Stimulated activated CD4-positive, alpha-beta T cell treated with anti-CD3 and anti-CD28 coated beads, Interleukin-12 subunit alpha, Interleukin-12 subunit beta, amount 100 ng/mL, for 48 hours (primary cell): Measurements from ENCODE around the gene PLEKHM3.

Source experiments
- DNase-seq, 3 donors: peaks; one replicate each; pipeline ENCODE4 v3.0.0-alpha.2; 2020; ENCODE audit warnings: low read depth in 2 of 3, low spot score in 1 of 3

Gene PLEKHM3

GRCh38 chr2:207863345-207863744, 162.0 kb downstream of the PLEKHM3 start:
- no peak for DNase-seq

DNA sequence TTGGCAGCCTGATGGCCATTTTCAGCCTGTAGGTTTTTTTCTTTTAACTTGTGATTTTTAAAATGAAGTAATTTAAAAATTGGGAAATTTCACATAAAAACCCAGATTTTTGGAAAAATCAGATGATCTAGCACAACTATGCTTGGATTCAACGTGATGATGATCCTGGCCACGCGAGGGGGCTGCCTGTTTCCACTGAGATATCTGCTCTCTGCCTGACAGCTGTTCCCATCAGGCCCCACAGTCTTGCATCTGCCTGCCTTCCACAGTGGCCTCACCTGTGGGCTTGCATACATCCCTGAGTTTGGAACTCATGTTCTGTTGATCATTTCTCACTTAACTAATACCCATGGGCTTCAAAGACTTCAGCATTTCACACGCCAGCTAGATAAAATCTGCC, 163.5 kb downstream of the PLEKHM3 start:
- no peak for DNase-seq

- no peak for DNase-seq
These were observed 164.6 kb downstream of the PLEKHM3 start for GRCh38 chr2:207860685-207861084.

DNA sequence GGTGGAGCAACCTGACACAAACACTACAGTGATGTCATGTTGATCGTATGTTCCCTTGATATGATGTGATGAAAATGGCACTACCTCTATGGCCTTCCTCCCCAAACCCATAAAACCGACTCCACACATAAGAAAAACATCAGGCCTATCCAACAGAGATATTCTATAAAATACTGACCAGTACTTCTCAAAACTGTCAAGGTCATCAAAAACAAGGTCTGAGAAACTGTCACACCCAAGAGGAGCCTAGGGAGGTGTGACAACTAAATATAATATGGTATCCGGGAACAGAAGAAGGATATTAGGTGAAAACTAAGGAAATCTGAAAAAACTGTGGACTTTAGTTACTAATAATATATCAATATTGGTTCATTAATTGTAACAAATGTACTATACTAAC, 169.7 kb downstream of the PLEKHM3 start:
- no peak for DNase-seq

- DNase-seq, result no peak
These were observed 170.6 kb downstream of the PLEKHM3 start for GRCh38 chr2:207854484-207855440.

DNA sequence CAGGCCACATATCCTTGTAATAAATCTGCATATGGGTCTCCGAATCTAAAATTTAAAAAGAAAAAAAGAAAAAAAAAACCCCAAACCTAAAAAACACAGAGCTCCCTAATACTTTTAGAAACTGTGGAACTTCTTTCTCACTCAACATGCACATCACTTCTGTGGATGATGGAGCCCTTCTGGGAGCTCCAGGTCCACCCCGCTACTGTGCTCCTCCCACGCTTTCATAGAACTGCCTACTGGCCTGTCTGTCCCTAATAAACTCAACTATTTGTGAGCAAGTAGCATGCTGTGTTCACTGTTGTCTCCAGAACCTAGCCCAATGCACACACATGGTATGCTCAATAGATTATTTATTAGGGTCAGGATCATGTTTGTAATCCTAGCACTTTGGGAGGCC, 172.5 kb downstream of the PLEKHM3 start:
- no peak for DNase-seq

GRCh38 chr2:207849443-207849842, 175.9 kb downstream of the PLEKHM3 start:
- no peak for DNase-seq

DNA sequence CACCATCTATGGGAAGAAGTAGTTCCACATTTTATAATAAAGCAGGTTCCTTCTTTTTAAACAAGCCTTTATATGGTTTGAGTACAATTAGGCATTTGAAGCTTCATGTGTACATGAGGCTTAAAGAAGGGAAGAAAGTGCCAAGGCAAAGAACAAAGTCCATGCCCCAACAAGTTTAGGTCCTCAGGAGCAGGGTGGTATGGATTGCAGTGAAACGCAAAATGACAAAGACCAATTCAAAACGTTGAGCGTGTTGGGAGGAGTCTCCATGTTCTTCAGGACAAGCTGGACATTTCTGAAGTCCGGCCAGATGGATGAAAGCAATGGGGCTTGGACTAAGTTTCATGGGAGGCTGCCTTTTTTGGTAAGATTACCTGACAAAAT, 176.8 kb downstream of the PLEKHM3 start:
- DNase-seq, result no peak

- no peak for DNase-seq
These were observed 177.4 kb downstream of the PLEKHM3 start for GRCh38 chr2:207847807-207848544.

DNA sequence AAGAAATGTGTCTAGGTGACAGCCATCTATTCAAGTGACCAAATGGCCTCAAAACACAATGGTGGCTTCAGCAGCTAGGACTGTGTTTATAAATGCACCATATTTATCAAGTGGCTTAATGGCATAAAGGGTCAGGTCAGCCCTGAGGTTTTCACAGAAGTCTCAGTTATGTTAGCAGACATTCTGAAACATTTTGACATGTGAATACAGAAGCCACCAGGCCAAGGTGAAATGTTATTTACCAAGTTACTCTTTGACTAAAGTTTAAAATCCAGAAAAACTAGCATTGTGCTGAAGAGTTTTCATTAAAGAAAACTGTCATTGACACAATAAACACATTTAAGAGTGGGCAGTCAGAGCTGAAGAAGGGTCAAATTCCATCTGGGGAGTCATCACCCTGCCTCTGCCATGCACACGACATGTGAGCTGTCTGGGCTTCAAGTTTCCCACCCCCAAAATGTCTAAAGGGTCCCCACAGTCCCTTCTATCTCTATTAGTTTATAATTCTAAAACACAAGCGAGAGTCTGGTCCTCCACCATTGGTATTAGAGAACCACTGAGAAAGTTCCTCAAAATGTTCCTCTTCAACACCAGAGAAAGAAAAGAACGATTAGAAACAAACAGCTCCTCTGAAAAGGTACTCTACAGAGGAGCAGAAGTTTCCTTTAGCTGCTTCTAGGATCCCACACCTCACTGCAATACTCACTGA, 178.1 kb downstream of the PLEKHM3 start:
- DNase-seq, result no peak

DNA sequence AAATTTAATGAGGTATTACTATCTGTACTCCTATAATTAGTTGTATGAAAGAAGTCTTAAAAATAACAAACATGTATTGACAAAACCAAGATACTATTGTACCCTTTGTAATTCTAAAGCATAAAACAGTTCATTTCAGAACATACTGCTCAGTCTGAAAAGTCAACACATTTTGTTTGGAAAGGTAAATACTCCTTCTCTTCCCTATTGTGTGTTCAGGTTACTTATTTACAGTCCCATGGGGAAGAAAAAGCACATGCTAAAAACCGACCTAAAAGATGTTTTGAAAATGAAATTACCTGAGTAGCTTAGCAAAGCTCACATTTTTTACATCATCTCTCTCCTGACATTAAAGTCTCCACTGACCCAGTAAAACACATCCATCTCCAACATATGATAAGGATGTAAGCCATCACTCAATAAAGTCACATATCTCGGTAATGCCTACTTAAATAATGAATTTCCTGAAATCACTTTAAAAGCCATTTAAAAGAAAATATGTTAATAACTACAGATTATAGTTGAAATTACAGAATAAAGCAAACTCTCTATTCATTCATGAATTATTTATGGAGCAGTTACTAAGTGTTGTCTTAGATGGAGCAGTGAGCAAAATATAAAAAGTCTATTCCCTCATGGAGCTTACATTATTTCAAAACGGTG, 180.0 kb downstream of the PLEKHM3 start:
- no peak for DNase-seq

GRCh38 chr2:207844648-207845047, 180.7 kb downstream of the PLEKHM3 start:
- DNase-seq, result no peak

DNA sequence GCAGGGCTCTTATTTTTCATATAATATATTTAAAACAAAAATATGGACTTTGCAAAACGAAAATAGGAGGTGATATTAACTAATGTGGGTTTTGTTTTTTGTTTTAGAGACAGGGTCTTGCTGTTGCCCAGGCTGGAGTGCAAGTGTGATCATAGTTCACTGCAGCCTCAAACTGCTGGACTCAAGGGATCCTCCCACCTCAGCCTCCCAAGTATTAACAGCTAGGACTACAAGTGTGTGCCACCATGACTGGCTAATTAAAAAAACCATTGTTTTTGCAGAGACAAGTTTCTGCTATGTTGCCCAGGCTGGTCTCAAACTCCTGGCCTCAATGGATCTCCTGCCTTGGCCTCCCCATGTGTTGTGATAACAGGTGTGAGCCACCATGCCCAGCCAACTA, 185.2 kb downstream of the PLEKHM3 start:
- no peak for DNase-seq

DNA sequence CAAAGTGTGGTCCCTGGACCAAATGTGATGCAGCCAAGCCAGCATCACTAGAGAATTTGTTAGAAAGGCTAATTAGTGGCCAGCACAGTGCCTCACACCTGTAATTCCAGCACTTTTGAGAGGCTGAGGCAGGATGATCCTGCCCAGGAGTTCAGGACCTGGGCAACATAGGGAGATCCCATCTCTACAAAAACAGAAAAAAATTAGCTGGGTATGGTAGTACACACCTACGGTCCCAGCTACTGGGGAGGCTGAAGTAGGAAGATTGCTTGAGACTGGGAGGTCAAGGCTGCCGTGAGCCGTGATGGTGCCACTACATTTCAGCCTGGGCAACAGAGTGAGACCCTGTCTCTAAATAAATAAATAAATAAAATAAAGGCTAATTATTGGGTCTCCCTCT, 185.8 kb downstream of the PLEKHM3 start:
- no peak for DNase-seq

GRCh38 chr2:207839028-207839427, 186.3 kb downstream of the PLEKHM3 start:
- DNase-seq, result no peak

DNA sequence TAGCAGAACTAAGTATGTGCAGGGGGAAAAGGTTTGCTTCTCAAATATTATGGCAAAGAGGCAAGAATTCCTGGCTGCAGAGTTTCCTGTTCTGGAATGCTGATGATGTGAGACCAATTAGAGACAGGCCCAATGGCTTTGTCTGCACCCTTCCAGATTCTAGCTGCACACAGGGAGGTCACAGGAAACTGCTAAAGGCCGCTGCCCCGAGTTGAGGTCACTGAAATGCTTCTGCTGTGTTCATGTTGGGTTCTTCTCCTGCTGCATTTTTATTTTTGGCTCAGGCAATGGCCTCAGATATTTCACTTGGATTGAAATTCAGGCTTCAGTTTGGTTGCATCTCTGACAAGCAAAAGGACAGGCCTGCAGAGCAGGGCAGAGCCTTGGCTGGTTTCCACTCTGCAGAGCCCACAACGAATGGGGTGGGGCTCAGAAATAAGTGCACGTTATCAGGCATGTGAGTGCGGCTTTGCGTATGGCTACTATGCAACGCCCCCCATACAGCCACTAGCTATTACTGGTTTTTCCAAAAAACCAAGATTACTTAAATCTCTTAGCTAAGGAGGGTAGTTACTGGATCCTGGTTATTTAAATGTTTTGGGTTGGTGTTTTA, 188.7 kb downstream of the PLEKHM3 start:
- no peak for DNase-seq

GRCh38 chr2:207835805-207836204, 189.5 kb downstream of the PLEKHM3 start:
- no peak for DNase-seq

DNA sequence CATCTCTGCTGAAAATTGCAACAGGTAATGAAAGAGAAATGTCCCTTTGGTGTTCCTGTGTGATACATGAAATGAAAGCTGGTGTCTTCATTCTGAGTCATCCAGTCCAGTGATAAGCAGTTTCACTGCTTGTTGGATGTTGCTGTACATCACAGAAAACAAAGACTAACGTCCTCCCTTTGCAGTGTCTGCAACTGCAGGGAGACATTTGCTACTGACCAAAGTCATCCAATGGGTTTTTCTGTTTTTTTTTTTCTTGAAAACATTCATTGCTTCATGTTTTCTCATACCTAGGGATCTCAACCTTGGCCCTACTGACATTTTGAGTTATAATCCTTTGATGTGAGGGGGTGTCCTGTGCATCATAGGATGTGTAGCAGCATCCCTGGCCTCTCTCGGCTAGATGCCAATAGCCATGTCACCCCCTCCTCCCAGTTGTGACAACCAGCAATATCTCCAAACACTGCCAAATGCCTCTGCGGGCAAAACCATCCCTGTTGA, 192.0 kb downstream of the PLEKHM3 start:
- DNase-seq, result no peak

- DNase-seq, result no peak
These were observed 193.6 kb downstream of the PLEKHM3 start for GRCh38 chr2:207831584-207832248.
